Renal cortex interstitium (tissue), 11 donors: ENCODE data around the gene MAPKAP1. TPM values are rescaled to one million over a fixed set of nuclear protein-coding genes. Genes with fewer than 3 reads are reported as not detected.

Experiments
- DNase-seq, 11 donors: peaks; one replicate each; pipeline ENCODE4 v3.0.0-alpha.2; 2013; ENCODE audit warnings: low read depth in 9 of 11, low spot score in 4 of 11; ENCODE audit errors: extremely low read depth in 1 of 11
- polyA plus RNA-seq, 3 donors: library from polyadenylated mRNA; unstranded; fragments of 120-200 nt; gene quantifications; one replicate each; pipeline ENCODE4 v1.2.1, GENCODE V29; 2013; ENCODE audit not compliant: insufficient read length in 3 of 3

MAPKAP1 gene
- polyA plus RNA-seq, 3 donors: 65.3 to 77.1 (median 71.6) TPM

DNA sequence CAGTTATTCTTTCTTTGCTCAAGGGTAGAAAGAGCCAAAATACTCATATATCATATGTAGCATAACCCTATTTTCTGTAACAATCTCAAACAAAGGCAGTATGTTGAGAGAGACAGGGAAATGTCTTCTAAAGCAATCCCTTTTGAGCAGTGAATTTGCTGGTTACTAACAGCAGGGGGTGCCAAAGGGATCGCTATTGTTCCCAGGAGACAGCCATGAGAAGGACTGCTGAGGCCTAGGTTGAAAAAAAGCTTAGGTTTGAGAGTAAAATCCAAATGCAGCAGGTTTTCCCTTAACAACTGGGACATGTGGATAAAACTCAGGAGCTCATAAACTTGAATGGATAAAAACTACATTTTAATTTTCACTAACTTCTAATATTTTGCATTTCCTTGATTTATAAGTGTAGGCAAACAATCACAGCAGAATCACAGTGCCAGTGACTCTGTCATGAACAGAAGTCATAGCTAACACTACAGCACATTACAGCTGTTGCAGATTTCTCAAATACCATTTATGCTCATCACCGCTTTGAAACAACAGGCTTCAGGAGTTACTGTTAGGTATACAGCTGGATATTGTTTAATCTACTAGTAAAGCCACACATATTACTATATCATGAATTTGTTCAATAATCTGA, 148.4 kb downstream of the MAPKAP1 start:
- peak in 9 of 11 donors; percentile 54 to 76 (median 63) for DNase-seq

DNA sequence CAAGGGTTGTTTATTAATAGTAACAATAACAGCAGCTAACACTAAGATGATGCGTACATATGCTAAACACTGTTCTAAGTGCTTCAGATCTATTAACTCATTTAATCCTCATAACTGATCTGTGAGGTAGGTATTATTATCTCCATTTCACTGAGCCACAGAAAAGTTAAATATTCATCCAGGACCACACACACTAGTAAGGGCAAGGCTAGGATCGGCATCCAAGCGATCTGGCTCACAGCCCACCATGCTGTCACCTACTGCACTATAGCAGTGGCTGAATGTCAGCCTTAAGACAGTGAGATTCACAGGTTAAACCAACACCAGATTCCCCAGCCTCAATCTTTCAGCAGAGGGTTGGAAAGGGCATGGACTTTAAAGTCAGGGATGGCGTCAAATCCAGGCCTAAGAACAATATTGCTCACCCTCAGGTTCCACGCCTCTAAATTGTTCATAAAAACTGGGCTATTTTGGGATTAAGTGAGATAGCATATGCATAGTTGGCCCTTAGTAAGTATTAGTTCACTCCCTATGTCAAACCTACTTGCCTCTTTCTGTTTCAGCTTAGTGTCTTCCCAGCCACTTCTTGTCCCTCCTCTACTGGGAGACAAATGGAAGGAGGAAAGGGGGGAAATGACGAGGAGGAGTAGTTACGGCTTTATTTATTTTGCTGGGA, 150.8 kb downstream of the MAPKAP1 start:
- DNase-seq: no peak

GRCh38 chr9:125554726-125555125, 152.3 kb downstream of the MAPKAP1 start:
- DNase-seq: peak in 1 of 11 donors; percentile 29

DNA sequence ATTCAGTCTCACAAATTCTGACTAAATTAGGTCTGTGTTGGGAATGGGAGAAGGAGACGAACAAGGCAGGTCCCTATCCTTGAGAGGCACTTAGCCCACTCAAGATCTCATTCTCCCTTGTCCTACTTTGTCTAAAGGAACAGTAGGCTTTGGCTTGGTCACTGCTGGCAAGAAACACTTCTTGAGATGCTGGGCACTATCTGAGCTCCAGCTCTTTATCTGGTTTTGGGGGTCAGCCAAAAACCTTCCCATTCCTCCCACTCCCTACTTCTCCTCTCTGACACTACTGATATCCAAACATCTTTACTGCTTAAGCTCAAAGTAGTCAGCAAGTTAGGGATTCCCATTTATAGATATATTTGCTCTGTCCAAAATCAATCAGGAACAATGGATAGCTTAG, 155.2 kb downstream of the MAPKAP1 start:
- DNase-seq: no peak

GRCh38 chr9:125549891-125550885, 156.8 kb downstream of the MAPKAP1 start:
- DNase-seq: peak in 4 of 11 donors; percentile 36 to 64 (median 60)

DNA sequence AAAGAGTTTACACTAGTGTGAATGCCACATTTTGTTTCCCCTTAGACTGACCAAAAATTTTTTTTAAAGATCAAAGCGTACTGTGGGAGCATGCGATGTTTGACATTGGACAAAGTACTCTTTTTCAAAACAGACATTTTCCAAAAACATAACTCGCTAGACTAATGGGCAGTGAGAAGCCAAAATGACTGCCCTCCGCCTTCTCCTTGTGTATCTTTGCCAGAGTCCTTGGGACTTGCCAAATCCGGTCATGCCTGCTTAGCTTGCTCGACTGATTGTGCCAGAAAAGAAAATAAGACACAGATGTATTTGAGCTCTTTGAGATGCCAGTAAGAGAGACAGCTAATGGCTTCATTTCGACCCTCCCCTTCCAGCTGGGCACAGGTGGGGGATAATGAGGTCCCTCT, 157.5 kb downstream of the MAPKAP1 start:
- no peak for DNase-seq

- DNase-seq: no peak
Measured at GRCh38 chr9:125549039-125549438, 158.0 kb downstream of the MAPKAP1 start.

- no peak for DNase-seq
Measured at GRCh38 chr9:125548141-125548540, 158.9 kb downstream of the MAPKAP1 start.

- no peak for DNase-seq
Measured at GRCh38 chr9:125547368-125547767, 159.6 kb downstream of the MAPKAP1 start.

- no peak for DNase-seq
Measured at GRCh38 chr9:125545845-125546244, 161.2 kb downstream of the MAPKAP1 start.

- DNase-seq: no peak
Measured at GRCh38 chr9:125544988-125545651, 161.9 kb downstream of the MAPKAP1 start.

- no peak for DNase-seq
Measured at GRCh38 chr9:125544484-125544883, 162.5 kb downstream of the MAPKAP1 start.

- no peak for DNase-seq
Measured at GRCh38 chr9:125541840-125542243, 165.2 kb downstream of the MAPKAP1 start.

- no peak for DNase-seq
Measured at GRCh38 chr9:125540497-125540896, 166.5 kb downstream of the MAPKAP1 start.

DNA sequence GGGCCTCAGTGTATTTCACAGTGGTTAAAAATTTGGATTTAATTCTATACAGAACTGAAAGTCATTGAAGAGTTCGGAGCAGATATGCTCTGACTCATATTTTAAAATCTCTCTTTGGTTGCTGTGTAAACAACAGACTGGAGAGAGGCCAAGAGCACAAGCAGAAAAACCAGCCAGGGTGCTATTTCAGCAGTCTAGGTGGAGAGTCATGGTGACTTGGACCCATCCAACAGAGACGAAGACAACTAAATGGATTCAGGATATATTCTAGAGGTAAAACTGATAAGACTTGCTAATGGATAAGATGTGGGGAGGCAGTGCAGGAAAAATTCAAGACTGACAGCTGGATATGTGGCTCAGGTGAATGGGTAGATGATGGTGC, 168.9 kb downstream of the MAPKAP1 start:
- DNase-seq: no peak

DNA sequence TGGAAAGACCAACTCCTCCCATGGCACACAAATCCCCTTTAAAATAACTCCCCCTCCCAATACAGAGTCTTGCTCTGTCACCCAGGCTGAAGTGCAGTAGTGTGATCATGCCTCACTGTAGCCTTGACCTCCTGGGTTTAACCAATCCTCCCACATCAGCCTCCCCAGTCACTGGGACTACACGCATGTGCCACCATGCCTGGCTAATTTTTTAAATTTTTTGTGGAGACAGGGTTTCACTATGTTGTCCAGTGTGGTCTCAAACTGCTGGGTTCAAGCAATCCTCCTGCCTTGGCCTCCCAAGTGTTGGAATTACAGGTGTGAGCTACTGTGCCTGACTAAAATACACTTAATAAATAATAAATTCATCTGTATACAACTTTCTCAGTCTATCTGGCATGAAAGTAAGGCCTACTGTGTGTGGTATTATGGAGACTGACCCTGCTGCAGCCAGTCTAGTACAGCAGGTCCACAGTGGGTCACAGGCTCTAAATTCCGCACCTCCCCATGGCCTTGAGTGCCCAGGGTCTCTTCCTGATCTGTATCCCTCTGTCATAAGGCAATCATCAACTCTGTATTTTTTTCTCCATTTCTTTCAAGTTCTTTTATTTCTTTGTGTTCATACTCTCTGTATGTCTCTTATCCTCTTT, 169.4 kb downstream of the MAPKAP1 start:
- DNase-seq: no peak

- no peak for DNase-seq
Measured at GRCh38 chr9:125536776-125537175, 170.2 kb downstream of the MAPKAP1 start.

DNA sequence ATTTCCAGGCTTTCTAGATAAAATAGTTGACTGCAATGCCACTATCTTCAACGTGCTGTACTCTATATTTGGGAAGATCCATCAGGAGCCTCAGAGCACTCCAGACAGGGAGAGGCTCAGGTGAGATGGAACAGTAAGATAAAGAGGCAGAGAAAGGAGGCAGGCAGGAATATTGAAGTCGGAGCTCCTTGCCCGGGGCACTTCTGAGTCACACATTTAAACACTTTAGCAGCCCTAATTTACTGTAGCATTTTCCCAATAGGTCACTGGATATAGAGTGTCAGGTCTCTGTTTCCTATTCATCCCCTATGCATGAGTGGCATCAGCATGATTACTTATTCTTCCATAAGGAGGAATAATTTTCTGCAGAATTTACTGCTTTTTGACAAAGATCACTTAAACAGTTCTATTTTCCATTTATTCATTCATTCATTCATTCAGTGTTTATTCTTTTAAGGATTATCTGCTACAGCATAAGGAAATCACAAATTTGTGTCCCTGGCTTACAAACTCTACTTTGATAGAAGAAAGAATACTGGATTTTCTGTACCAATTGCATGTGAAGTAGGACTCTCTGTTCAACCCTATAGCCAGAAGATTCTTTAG, 170.7 kb downstream of the MAPKAP1 start:
- DNase-seq: no peak
